Measurements from ENCODE around the gene DNM3.

GRCh38 chr1:172373864-172374263, 532.6 kb downstream of the DNM3 start:
- TF ChIP-seq CTCF (conservative IDR thresholded peaks at IDR 0.05 in 1 of 2, IDR thresholded peaks at IDR 0.05 in 1 of 2; ENCODE audit: extremely low read depth in 1 of 2, insufficient read depth in 1 of 2, low read depth in 1 of 2, low read length in 2 of 2): no peak
- no peak for TF ChIP-seq EZH2 (IDR thresholded peaks at IDR 0.05; ENCODE audit: borderline replicate concordance, low read length)
